Fibroblast of skin of abdomen (primary cell): Measurements from ENCODE around the gene METTL21C. TPM values are rescaled to one million over a fixed set of nuclear protein-coding genes. Genes with fewer than 3 reads are reported as not detected.
A peak's percentile ranks its signal among the peaks of the same experiment; 100 is the strongest.

Experiments used
- DNase-seq: peaks from one replicate; pipeline ENCODE4 v3.0.0-alpha.2; 2013
- polyA plus RNA-seq, 2 experiments: library from polyadenylated mRNA; unstranded; fragments of 120-200 nt; gene quantifications; one replicate each; pipeline ENCODE4 v1.2.1, GENCODE V29; 2013; ENCODE audit not compliant: insufficient read length in 2 of 2

METTL21C gene
- polyA plus RNA-seq (2013, experiment 1 of 2; ENCODE audit: insufficient read length) = not detected
- polyA plus RNA-seq (2013, experiment 2 of 2; ENCODE audit: insufficient read length) = not detected

DNA sequence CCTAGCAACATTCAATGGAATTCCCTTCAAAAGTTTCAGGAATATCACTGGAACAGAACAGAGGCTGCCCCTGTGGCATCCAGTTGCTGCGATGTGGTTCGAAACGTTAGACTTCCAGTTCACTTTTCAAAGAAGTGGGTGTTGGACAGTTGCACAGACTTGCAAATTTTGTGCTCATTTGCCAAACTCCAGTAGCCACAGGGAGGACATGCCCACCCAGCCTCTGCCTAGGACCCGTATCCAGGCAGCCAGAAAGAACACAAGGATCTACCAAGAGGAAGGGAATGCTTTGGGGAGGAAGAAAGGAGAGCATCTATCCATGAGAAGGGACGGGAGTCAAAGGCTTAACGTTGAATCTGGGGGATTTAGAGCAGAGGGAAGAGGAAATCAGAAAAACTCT, at the start of gene METTL21C:
Gene METTL21C, minus strand, starts transcription at position 108 of the 400 bp plus-strand sequence. CDS start 546 bp downstream, outside the sequence.
- no peak for DNase-seq

DNA sequence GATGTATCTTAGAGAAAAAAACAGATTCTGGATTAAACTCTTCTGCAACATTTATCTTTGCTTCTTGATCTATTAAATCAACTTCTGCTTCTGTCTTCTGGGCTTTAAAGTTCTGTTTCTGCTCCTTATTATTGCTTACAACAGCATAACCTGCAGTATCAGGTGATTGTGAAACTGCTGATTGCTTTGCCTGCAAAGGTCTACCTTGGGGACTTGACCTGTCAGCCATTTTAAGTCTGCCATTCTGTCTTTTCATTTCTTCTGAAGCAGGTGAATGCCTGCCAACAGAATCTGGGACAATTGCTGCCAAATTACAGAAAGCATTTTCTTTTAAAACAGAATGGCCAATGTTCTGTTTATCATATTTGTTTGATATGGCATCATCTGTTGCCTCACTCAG, 47.7 kb upstream of the METTL21C start:
- DNase-seq = no peak

DNA sequence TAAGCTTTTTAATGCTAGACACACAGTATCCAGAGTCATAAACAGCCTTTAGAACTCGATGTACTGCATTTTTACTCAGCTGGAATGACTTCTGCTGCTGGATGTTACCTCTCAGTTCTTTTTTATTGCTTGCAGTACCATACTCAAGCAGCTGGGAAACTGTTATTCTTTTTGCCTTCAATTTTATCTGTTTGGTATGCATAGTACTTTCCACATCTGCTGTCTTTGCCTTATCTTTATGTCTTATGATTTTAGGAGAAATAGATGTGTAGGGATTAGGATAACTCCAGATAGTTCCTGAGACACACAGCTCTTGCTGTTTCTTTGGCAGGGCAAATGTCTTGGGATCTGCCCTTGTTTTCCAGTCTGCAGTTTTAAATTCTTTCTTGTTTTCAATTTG, 47.3 kb upstream of the METTL21C start:
- no peak for DNase-seq

DNA sequence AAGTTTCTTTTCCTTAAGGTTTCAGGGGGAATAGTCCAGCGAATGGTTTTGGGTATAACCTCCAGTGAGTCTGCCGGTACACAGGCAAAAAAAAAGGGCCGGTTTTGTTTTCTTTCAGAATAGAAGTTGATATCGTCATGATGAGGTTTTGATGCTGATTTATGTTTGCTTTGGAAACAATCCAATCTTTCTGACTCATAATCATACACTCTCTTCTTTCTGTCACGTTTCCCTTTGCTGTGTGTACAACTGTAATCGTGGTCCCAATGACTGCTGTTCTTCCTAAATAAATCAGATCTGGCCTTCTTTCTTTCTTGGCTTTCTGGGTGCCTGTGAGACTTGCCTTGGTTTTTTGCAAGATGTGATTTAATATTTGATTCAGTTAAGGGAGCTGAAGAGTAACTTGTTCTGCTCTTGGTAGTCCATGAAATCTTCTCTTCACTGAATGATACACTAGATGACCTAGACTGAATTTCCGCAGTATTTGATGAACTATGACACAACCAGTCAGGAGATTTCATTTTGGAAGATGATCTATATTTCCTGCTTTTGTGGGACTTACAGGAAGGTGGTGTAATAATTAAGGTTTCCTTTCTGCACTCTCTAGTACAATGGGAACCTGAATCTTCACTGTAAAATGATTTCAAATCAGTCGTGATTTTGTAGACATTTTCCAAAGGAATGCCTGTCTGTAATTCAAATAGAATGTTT, 34.9 kb upstream of the METTL21C start:
- DNase-seq = peak; percentile 21

DNA sequence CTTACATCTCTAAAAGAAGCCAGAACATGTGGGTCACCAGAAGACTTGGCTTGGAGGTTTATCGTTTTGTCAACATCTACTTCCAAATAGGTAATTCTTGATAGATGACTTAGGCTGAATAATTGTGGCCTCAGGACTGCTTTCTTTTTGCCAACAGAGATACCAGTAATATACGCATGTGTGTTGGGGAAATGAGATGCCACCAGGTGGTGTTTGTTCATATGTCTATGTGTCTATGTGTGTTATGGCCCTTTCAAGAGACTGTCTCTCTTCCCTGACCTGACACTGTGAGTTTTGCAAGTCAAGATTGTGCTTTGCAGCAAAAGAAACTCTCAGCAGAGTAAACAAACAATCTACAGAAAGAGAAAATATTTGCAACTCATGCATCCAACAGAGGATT, 31.6 kb upstream of the METTL21C start:
- no peak for DNase-seq

DNA sequence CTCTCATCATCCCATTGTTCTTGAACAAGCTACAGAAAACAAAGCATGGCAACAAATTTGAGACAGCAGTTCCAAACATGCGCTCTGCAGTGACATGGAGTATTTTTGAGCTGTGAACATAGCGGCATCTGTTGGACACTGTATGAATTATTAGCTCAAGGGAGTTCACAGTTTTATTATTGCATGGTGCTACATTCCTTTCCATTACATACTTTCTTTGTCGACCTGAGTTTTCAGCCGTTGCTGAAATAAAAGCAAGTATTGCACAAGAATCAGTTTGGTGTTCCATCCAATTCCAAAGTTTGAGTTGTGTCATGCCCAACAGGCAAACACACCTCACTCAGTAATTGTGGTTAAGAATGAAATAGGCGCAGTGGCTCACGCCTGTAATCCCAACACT, 30.1 kb upstream of the METTL21C start:
- peak; percentile 55 for DNase-seq

DNA sequence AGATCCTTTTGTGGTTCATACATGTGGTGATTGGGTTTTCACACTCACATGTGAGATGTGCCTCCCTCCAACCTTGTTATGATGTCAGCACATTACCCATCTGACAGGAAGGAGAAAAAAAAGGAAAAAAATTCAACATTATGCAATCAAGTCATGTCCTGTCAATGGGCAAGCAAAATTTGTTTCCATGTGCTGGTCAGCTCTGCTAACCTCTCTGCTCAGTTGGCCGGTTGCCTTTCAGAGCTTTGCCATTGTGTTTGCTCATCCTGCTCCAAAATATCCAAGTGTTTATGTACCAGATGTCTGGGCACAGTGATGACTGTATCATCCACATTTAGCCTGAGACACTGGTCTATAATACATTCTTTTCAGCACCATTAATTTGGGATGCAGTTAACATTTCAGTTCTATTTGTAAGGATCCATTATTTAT, 27.0 kb upstream of the METTL21C start:
- DNase-seq = no peak

DNA sequence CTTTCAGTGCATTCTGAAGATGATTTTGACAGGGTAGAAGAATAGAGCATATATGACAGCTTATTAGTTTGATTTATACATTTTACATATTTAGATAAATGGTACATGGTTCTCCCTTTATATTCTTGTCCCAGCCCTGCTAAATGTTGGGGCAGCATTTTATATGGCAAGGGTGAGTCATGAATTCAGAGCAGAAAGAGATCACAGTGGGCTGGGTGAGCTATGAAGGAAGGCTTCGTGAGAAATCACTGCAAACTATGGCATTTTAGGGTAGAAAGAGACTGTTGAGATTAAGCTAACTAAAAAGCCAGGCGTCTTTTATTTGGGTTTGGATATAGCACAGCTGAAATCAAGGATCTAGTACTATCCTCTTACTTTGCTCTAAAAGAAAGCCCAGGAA, 23.9 kb upstream of the METTL21C start:
- no peak for DNase-seq

DNA sequence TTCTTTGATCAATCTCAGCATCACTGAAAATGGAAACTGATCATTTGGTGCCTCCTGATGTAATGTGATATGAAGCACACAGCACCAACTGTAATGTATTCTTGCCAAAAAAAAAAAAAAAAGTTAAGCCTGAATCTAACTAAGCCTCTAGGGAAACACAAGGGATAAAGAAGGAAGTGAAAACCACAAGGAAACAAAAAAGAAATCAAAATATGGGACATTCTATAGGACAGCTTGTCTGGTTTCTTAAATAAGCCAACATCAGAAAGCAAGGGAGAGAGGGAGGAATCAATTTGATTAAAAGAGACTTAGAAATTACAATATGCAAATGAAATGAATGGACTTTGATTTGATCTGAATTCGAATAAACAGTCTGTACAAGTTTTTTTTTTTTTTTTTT, 20.6 kb upstream of the METTL21C start:
- no peak for DNase-seq

DNA sequence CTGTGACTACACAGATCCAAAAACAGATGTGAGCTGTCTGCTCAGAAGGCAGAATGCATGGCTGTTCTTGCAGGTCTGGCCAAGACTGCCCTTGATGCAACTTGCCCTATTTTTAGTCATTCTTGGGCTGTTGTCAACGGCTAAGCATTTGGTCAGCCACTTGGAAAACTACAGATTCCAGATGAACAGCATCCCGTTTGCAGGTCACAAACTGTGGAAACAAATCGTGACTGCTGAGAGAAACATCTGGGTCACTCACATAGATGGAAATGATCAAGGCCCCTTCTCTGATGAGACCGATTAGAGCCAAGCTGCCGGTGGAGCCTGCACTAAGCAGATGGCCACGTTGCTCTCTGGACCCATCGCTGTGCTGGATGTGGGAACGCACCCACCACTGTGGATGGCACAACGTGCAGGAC, 15.4 kb upstream of the METTL21C start:
- peak; percentile 20 for DNase-seq

DNA sequence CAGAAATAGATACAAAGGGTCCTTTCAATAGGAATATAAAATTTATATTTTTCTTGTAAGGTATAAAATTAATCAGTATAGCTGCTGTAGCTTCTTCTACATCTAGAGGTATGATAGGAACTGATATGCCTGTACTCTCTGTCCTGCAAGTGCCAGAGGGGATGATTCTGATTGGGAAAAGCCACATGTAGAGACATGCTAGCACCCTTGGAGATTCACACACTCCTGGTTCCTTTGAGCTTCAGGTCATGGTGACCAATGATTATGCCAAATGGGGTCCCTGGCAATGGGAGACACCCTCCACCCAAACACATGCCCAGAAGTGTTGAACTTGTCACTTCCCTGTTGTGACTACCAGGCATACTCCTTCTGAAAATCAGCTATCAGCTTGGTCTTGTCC, 14.7 kb upstream of the METTL21C start:
- DNase-seq = no peak

DNA sequence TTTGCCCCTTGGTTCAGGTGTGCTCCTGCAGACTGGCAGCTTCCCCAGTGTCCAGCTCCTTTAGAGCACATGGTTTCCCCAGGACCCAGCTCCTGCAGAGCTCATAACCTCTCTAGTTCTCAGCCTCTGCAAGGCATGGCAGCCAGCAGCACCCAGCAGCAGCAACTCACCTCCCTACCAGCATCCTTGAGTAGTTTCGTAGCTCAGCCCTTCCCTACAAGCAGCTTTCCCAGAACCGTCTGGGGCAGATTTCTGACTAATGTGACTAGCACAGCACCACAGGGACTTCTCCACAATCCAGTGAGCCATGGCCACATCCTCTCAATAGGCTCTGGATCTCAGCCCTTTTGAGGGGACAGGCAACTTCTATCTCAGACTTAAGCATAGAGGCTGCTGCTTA, 14.1 kb upstream of the METTL21C start:
- DNase-seq = no peak

DNA sequence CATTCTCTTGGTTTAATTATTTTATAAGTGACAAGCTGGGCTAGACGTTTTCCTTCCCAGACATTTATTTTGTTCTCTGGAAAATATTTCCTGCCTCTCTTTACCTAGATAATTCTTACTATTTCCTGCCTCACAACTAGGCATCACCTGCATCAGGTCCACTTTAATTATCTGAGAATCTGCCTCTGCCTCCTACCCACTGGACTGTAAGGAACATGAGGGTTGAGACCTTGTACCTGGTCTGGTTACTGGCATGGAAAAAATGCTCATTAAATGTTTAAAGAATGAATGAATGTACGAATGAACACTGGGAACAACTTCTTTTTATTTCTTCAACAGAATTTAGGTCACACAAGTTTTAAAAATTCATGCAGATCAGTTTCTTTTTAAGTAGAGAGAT, 13.4 kb upstream of the METTL21C start:
- DNase-seq = no peak

DNA sequence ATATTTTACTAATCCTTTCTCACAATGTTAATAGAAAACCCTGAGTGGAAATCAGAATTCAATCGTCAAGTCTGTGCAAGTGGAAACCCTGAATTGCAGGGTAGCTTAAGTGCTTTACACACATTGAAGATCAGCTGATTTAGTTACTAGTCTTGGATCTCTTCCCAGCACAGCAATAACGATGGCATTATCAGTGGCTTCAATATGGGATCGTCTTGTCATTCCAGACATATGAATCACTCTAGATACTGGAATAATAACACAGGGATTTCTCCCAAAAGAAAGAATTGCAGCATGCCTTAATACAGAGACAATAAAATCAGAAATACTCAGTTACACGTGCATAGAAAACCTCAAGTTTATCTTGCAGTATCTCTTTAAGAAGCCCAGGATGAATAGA, 12.6 kb upstream of the METTL21C start:
- peak; percentile 94 for DNase-seq

DNA sequence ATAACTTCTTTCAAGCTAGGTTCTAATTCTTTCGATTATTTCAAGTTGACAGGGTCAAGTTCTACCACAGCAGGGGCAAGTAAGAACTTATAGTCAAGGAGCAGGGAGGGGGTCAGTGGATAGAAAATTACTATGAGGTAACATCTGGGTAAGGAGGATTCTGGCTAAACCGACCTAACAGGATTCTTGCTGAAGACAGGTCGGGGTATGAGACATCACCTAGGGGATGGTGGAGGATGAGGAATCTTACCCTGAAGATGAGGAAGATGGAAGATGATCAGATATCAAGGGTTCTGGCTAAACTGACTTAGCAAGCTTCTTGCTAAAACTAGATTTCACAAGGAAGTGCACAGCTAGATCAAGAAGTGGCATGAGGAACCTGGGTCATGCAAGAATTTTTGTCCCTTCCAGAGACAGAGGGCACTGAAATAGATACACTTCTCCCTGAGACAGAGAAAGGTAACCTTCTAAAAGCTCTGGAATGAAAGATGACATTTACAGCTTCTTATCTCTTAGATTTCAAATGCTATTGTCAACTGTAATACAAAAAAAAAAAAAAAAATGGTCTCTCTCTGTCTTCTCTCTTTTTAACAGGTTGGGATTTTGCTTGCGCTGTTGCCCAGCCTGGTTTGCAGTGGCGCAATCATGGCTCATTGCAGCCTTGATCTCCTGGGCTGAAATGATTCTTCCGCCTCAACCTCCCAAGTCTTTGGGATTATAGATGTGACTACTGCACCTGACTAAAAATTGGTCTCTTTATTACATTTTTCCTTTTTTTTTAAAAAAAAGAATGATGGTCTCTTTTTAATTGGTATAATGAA, 9.6 kb upstream of the METTL21C start:
- DNase-seq = no peak

DNA sequence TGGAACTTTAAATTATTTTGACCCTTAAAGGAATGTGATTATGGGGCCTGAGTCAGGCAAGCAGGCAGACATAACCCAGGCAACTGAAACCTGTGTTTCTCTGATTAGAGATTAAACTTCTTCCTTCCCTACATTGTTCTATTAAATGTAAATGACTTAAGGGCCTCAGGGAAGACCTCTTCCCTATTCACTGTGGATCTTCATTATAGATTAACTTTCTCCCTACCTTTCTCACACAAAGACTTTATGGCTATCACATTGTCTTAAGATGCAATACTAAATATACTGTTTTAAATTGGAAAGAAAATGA, 8.8 kb upstream of the METTL21C start:
- DNase-seq = no peak

DNA sequence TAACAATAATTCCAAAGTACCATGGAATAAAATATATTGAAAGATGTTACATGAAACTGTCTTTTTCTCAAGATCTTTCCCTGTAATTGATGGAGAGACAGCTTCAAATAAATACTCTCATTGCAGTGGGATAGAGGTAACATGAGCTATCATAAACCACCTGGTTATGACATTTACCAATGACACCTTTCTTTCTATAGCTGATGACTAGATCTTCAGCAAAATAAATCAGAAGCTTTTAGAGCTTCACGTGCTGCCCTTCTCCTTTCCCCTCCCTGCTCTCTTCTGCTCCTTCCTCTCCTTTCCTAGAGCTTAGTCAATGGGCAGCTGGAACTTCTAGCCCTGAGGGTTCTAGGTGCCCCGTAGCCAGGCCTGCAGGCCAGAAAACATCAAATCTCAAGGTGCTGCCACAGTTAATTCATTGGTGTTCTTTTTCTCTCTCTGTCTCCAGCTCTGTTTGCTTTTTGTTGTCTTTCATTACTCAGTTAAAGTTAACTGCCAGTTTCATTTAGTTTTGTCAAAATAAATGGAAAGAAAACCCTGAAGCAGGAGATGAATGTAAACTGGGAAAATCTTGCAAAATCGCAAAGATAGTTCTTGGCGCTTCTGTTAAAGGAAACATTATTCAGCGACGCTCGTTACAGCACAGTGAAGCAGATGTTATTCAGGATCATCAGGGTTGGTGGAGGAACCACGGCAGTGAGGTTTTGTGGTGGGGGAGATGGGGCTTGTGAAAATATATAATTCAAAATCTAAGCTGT, 8.3 kb upstream of the METTL21C start:
- DNase-seq = peak; percentile 45

DNA sequence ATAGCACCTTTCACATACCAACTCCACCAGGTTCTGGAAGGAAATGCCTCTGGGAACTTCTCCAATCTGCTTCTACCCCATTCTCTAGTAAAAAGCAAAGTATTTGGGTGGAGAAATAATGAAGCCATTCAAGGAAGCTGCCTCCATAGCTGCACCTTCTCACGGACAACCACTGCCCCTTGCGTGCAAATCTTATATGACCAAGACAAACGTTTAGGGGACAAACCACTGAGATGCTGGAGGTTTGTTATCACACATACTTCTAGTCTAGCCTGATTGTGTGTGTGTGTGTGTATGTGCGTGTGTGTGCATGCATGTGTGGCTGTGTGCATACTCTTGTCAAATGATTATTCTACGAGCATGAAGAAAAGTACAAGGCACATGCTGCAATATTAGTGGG, 6.5 kb upstream of the METTL21C start:
- DNase-seq = no peak

DNA sequence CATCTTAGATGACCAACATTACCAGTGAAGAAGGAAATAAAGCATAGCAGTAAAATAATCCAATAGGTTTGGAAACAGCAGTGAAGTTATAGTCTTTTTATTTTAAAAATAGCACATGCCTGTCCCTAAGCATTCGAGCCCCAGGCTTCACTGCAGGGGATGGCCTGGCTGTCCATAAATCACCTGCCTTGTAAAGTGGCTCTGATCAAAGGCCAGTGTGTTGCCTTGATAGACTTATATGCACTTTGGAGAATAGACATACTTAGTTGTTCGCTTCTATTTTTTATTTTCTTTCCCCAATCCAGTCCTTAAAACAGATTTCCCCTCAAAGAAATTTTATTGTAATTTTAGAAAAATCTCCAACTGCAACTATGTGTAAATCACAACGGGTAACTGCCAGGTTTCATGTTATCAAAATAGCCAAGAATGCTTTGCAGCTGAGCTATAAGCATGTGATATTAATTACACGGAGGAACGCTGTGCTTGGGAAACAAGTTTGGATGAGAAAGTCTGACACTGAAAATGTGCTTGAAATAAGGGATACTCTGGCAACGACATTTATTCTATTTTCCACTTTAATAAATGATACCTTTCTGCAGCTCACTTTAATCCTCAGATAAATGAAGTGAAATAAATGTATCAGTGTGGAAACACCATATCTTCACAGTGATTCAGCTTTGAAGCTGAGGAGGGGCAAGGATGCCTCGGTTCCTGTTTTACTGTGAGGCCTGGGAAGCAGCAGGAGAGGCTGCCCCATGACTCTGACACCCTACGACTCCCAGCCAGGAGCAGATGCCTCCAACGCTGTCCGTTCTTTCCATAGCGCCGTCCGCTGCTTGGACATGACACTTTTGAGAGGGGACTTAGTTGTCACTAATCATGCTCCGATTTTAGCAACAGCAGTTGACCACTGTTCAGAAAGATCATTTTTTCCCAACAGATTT, 5.5 kb upstream of the METTL21C start:
- peak; percentile 39 for DNase-seq

DNA sequence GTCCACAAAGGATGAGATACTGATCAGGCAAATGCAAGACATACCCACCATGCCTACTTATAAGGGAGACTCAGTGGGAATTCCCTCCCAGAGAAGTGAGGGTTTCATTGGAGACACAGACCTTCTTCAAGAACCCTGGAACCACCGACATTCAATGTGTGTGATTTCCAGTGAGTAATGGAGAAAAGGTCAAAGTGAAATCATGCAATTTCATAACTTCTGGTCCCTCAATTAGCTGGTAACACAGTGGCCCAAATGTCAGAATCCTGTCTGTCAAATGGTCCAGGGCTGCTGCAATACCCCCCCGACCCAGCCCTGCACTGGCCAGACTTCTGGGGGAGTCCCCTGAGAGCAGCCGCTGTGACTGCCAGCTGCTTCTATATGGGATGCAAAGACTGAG, 4.7 kb upstream of the METTL21C start:
- no peak for DNase-seq

DNA sequence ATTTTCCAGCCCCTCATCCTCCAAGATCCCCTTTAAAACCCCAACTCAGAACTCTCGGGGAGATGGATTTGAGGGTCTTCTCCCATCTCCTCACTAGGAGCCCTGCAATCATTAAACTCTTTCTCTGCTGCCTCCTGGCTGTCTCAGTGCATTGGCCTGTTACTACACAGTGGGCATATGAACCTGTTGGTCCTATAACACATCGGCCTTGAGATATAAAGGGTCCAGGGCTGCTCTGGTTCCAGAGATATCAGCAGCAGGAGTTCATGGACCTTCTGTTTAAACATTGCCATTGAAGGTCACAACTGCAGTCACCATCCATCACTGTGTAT, 3.8 kb upstream of the METTL21C start:
- no peak for DNase-seq

DNA sequence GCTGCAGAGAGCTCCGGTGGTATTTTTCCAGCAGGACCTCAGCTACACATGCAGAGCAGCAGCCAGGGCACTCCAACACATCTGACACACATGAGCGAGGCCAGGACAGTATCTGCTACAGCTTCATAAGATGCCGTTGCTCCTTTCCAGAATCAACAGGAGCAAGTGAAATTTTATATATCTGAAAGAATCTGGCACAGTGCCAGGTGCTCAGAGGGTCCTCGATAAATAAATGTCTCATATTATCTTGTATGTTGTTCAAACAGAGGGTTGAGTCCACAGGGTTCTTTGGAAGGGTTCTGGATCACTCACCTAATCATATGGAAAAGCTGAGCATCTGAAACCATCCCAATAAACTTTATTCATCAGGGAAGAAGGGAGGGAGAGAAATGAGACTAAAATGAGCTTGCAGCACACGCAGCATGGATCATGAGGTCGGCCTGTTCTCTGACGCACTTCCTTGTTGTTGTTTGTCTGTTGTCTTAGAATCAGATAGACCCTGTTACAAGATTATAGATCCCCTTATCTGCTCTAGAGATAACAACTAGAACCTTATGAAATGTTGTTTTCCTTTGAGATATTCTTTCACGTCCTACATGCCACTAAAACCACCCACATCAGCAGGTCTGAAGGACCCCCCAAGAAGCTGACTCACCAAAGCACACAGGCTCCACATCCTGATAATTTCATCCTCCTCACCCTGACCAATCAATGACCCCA, 3.2 kb upstream of the METTL21C start:
- DNase-seq = no peak
